Dermis blood vessel endothelial cell (primary cell): ENCODE results near the gene ZIC2. TPM values are rescaled to one million over a fixed set of nuclear protein-coding genes. Genes with fewer than 3 reads are reported as not detected.

Experiments
- DNase-seq: peaks from one replicate; pipeline ENCODE4 v3.0.0; 2010
- total RNA-seq: library from RNA; depleted of rRNA; stranded (reverse); fragments of >200 nt; gene quantifications from 2 replicates; pipeline ENCODE4 v1.2.3, GENCODE V29; 2014

The ZIC2 gene
- total RNA-seq, 1 donor from 2014 or later, result not detected

DNA sequence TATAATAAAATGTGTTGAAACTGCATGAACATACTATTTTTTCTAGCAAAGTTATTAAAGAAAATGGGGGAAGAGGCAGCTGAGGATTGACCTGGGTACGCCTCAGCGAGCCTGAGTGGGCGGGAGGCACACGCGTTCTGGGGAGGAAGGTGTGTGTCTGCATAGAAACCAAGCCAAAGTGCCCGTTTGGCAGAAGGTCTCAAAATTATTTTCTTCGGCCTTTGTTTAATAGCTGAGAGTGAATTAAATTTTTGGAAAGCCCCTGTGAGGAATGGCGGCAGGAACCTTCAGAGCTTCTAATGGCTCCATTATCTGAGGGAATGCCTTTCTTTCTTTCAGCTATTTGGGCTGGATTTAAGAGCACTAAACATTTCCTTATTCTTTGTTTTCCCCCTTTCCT is 5.2 kb downstream of the ZIC2 start:
- no peak for DNase-seq

DNA sequence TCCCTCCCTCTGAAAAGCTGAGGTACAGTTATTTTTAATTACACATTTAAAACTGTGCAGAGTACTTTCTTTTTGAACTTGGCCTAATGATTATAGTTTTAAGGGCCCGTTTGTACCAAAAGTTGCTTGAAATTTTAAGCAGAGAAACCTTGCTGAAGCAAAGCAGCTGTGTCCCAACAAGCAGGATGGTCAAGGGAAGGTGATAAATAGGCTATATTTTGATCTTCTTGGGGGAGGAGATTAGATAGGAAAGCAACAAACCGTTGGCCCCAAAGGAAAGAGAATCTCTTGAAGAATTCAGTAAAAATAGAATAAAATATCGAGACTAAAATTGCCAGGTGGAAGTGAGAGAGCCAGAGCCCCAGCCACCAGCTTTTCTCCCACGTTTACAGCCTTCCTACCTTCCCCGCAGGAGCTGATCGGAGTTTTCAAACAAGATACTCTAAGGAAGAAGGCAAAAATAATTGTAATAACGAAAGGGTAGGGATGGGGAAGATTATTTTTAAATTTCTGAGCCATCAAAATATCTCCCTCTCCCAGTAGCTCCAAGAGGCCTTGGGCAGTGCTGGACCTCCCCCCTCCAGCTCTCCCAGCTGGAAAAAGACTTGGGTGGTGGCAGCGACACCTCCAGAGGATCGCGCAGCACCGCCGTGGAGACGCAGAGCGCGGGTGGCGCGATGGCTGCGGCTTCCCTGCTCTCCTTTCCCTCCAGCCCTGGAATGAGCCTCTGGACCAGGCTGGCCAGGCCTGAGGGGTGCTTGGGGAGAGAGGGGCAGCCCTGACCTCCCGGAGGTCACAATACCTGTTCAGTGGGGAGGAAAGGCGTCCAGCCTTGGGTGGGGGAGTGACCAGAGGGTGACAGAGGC is 5.8 kb downstream of the ZIC2 start:
- no peak for DNase-seq

DNA sequence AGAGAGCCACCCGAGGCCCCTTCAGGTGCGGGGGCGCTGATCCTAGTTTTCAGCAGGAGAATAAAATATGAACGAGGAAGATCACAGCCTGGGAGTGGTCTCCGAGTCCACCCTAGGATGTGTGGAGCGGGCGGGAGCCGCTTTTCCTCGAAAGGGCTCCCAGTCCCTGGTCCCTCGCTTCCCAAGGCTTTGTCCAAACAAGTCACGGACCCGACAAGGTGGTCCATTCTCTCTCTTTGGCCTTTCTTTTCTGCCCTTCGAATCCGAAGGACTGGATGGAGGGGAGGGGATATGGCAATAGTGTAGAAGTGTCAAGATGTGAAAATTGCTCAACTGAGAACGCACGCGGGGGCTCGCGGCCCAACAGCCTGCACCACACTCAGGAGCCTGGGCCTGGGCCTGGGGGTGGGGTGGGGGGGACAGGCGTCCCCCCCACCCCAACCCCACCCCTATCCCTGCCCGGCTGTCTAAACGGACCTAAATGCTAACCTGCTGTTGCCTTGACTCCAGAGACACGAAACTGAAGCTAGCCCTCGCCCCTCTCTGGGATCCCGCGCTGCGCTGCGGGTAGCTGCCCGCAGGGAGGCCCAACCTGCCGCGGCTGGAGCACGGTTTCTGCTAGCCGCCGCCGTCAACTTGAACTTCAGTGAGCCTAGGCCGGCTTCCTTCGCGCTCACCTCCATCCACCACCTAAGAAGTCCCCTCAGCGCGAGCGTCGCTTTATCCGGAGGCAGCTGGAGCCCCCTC is 7.1 kb downstream of the ZIC2 start:
- DNase-seq, result no peak

DNA sequence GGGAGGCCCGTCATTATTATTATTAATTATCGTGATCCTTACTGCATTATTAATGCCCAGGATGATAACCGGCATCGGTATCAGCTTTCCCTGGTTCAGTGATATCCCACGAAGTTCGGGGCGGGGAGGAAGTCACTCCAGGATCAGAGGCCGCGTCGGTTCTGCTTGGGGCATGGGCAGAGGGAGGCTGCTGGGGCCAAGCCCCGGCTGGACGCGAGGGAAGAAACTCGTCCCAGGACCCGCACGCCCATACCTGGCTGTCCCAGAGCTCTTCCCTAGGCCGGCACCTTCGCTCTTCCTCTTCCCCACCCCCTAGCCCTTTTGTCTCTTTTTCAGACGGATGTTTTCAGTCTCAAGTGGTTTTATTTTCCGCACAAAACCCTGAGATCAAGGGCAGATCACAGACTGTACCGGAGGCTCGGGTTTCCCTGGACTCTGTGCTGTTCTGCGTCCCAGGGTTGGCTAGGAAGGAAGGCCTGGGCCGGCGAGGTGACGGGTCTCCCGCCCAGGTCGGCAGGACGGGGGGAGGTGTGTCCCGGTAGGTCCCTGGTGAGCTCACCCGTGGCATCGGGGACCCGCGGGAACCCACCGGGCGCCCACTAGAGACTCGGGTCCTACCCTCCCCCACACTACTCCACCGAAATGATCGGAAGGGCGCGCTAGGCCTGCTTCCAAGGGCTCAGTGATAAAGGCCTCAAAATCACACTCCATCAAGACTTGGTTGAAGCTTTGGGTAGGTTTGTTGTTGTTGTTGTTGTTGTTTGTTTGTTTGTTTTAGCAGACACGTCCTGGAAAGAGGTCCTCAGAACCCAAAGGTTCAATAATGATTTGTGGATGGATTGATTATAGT is 7.9 kb downstream of the ZIC2 start:
- DNase-seq, result no peak

DNA sequence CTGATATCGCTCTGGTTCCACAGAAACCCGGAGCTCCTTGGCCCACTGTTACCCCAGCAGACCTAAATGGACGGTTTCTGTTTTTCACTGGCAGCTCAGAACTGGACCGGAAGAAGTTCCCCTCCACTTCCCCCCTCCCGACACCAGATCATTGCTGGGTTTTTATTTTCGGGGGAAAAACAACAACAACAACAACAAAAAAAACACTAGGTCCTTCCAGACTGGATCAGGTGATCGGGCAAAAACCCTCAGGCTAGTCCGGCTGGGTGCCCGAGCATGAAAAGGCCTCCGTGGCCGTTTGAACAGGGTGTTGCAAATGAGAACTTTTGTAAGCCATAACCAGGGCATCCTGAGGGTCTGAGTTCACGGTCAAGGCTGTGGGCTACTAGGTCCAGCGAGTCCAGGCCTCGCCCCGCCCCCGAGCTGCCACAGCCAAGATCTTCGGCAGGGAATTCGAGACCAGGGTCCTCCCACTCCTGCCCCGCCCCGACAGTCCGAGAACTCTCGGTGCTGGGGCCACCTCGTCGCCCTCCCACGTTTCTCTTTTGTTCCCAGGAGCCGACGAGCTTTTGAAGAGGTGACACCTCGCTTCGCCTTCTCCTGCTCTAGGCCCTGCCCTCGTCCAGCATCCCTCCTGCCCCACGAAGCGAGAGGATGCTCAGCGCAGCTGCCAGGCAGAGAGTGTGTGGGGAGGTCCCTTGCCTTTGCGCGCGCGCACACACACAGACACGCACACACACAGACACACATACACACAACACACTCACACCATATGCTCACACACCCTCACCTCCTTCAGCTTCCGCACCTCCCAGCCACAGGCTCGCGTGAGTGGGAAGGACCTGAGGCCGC is 8.8 kb downstream of the ZIC2 start:
- DNase-seq, result no peak

DNA sequence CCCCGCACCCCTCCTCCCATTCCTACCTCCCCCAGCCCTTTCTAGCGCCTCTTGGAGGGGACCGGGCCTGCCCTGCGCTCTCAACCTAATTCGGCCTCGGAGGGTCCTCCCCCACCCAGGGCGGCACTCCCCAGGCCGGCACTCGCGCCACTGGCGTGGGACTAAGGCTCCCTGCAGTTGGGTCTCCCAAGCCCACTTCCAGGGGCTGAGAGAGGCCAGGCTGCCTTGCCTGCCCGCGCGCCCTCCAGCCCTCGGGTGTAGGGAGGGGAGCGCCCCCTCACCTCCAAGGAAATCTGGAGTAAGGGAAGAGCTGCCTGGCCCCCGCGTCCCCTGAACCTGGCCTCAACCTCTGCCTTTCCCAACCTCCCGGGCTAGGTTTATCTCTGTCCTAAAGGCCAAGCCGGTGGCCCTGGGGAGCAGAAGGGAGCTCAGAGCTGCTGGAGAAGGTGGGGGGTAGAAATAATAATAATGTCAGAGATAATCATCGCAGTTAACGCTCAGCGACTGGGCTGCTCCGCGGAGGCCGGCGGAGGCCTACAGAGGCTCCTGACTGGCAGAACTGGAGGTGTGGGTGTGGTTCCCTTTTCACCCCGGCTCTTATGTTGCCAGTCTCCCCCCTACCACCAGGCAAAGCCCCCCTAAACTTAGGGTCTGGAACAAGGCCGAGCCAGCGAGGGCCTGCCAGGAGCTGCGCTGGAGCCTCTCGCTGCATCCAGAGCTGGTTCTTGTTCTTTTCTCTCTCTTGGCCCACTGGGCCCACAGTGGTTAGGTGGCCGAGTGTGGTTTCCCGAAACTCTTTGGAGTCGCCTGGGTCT is 9.6 kb downstream of the ZIC2 start:
- DNase-seq, result no peak

DNA sequence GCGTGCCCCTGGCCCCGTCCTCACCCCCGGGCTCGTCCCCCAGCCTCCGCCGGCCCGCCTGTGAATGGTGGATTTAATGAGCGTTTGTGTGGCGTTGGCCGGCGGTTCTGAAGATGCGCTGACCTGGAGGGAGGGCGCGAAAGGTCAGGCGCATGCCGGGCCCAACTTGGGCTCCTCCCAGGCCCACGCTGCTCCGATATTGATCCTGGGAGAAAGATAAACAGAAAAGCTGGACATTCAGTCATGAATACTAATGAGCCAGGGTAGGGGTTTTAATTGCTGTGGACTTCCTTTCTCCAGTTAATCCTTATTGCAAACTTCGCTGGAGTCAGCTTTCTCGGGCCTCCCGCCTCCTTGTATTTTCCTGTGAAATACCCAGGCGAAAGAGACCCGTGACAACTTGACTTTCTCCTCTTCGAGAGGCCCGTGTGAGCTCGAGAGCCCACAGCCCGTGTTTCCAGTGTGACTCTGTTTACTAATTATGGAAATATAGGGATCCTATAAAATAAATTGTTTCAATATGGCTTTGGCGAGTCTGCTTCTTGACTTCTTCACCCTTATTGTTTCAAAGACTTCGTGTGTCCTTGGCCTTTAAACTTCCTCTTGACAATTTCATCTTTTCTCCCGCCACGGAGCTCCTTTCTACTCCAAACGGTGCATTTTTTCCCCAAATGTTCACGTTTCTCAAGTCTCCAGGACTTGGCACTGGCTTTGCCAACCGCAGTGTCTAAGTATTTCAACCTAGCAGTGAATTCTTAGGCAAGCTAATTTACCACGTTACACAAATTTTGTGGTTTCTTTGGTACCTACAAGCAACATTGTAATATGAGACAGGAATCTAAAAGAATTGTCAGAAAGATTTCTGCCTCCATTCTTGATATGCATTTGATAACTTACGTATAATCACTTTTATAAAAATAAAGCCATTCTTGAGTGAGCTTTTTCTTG is 10.5 kb downstream of the ZIC2 start:
- no peak for DNase-seq

DNA sequence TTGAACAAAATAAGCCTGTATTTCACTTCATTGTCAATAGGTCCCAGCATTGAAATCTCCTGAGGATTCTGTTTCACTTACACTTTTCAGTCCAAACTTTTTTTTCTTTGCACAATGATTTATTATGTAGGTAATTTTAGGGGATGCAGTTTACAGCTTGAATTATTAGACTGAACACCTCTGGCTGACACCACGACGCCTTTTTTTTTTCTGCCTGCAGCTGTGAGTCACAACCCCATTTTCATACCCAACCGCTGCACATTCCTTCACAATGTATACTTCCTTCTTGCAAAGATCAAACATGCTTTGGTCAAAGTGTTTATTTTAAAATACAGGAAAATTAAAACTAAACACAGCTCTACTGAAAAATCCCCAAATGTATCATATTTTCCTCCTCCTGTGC is 11.4 kb downstream of the ZIC2 start:
- DNase-seq, result no peak

DNA sequence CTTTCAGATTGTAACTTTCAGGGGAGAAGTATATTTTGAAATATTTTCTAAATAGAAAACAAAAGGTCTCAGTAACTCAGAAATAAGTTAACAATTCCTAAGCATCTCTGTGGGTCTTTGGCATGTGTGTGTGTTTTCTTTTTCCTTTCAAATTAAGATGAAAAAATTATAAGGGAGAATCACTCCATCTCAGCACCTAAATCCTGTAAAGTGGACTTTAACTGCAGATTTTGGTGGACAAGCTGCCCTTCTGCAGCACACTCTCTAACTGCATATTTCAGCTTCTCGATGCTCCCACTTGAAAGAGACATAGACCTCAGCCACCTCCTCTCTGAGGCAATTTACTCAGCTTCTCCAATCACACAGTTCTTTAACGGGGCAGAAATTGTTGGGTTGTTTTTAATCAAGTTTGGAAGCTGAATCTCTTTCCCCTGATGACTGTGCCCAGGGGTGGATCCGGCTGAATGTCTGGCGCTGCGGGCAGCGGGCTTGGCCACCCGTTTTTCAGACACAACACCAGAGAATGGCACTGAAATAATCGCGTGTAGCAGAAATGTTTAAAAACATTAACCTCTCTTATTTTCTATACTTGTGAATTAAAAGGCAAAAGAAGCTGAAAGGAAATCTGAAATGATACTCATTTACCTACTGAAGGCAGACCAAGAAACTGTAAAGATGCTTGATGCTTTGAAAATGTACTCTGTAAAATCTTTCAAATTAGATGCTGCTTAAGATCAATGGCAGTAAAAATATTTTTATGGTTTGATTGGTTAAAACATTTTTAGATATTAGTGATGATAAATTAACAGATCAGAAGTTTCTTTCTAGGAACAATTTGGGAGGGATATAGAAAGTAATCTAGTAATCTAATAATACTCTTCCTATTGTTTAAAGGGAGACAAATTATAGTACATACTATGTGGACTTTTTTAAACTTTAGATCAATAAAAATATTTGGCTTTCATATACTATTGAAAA is 12.4 kb downstream of the ZIC2 start:
- DNase-seq, result no peak

DNA sequence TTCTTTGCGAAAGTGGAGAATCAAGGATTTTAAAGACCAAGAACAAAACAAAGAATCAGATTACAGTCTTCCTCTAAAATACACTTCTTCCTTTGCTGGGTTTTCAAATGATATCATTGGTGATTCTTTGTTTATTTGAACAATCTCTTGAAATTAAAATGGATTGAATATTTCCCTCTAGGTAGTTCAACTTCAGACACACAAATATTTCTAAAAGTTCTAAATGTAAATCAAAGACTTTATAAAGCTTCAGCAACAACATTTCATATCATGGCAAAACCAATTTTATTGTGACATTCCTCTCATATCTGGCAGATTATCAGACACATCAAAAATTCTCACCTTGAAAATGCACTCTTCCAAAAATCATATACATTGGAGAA is 13.0 kb downstream of the ZIC2 start:
- DNase-seq, result no peak

DNA sequence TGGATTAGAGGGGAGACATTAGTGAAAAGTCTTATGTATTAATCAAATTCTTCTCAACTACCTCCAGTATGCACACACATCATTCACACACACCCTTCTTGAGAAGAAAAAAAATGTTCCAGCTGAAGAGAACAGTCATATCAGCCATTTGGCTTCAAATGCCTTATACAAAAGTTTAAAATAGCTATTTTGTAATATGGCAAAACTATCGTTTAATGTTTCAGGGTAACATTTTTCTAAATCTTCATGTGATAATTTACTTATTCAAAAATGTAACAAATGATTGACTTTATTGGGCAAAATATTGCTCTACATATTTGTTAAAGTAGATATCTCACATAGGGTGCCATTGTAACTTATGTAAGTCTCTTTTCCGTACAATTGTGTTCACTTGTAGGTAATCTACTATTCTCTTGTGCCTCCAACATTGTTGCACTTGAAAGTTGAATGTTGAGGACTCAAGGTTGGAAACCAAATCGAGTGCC is 13.6 kb downstream of the ZIC2 start:
- DNase-seq, result no peak

DNA sequence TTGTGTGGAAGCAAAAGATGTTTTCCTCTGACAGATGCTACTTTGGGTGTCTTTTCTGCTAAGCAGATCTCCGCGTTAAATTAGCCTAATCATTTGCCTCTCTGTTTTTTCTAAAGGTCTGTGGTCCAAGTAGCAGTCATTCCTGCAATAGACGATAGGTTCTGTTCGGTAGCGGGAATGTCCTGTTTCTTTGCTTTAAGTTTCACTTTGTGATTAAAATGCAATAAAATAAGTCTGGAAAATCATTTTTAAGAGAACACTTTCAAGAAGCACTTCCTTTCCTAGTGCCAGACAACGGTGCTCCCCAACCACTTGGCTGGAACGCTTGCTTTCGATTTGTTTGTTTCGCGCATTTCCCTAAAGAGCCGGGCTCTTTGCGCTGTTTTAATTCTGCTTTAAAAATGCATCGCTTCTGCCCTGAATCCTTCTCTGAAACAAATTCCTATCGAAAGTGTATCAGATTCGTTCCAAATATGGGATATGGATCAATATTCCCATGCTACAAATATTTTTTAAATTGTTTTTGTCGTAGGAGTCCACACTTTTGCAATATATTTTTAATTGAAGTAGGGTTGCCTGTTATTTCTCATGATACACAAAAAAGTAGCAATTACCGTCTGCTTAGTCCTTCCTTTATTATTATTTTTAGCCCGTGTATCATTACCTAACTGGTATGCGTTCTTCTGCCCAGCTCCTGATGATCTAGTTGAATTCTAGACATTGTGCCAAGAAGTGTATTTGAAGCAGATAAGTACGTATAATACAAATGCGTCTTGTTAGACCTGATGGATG is 14.2 kb downstream of the ZIC2 start:
- peak; percentile 20 for DNase-seq

DNA sequence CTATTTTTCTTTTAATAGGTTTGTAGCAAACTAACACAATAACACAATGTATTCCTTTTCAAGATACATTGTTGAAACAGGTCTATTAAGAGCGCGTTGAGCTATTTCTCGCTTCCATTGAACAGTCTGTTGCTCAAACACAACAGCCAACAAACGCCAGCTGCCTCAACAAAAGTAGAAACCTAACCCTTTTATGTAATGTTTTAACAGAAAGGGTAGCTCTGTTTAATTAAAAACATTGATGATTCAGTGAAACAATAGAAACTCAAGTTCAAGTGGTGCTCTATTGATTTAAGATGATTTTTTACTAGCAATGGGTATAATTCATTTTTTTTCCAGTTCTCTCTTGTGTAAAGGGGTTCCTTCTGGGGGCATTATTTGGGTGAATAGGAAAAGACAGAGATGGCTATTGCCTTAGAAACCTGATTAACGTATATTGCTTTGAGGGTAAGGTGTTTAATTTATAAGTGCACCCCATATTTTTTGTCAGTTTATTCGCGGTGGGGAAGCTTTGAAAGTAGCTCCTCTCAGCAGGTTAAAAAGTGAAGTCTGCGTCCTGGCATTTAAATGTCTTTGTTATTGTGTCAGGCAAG is 14.9 kb downstream of the ZIC2 start:
- no peak for DNase-seq

DNA sequence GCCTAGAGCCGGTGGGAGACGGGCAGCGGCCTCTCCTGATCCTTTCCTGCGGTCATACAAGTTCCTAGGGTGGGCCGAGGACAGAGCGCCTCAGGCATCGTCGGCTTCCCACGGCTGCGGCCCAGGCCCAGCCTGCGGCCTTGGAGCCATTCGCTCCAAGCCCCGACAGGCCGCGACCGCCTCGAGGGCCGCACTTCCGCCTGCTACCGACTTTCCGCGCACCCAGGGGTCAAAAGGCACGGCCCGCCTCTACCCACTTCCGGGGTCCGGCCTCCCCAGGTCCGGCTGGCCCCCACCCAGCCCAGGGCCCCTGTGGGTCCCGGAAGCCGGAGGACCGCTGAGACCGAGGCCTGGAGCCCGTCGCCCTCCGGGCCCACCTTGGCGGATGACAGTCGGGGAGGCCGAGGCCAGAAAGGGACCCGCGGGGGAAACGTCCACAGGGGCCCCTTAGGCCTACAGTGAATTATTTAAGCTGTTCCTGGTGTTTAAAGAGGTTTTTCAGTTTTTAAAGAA is 16.2 kb downstream of the ZIC2 start:
- DNase-seq, result no peak

DNA sequence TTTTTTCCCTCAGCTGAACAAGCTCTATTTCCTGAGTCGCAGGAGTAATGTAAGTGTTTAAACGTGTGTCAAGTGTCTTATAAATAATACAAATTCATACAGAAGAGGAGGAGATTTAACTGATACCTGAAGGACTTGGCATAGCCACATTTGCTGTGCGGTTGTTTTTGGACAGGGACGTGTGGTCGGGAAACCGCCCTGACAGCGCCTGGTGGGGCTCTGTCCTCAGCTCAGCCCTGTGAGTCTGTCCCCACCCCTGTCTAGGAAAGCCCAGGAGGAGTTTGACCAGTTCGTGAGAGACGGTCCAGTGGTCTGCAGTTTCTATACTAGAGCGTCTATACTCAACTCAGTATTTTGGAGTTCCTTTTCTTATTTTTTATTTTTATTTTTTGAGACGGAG is 16.7 kb downstream of the ZIC2 start:
- DNase-seq, result no peak

DNA sequence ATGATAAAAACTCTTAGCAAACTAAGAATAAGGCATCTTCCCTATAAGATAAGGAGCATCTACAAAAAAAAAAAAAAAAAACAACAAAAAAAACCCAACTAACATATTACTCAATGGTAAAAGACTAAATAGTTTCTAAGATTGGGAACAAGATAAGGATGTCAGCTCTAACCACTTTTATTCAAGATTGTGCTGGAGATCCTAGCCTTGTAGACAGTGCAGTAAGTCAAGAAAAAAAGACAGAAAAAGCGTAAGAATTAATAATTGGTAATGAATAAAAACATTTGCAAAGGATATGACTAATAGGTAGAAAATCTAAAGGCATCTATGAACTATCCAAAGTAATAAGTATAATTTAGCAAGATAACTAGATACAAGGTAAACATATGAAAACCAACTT is 33.0 kb downstream of the ZIC2 start:
- DNase-seq, result no peak

DNA sequence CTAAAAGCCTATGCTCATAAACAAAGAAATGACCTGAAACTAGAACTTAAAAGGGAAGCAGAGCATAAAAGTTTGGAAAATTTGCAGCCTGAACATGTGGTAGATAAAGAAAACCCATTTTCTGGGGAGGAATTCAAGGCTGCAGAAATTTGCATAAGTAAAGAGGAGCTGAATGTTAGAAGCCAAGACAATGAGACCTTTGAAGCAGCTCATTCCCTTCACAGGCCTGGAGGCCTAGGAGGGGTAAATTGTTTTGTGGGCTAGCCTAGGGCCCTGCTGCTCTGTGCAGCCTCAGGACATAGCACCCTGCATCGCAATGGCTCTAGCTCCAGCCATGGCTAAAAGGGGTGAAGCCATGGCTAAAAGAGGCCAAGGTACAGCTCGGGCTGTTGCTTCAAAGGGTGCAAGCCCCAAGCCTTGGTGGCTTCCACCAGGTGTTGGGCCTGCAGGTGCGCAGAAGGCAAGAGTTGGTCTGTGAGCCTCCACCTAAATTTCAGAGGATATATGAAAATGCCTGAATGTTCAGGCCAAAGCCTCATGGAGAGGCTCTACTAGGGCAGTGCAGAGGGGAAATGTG is 38.3 kb downstream of the ZIC2 start:
- no peak for DNase-seq
